ENCODE results near the gene ZC3HAV1L. TPM values are rescaled to one million over a fixed set of nuclear protein-coding genes. Genes with fewer than 3 reads are reported as not detected.
A peak's percentile ranks its signal among the peaks of the same experiment; 100 is the strongest.

ZC3HAV1L gene
- total RNA-seq, 1 donor from 2014 or later = 12.3 TPM

- peaks cover 9% of the 10 kb centered on the region for H3K36me3 Mint-ChIP-seq (ENCODE audit: low read depth, unreplicated experiment)
- H3K4me3 Mint-ChIP-seq (ENCODE audit: unreplicated experiment) = peak overlapping the region; percentile 83
- H3K27me3 Mint-ChIP-seq (ENCODE audit: low read depth, unreplicated experiment) = peaks cover 15% of the 10 kb centered on the region
- peaks cover 17% of the 10 kb centered on the region for H4K20me1 ChIP-seq (ENCODE audit: insufficient read depth, low read length)
- H3K9me3 ChIP-seq (ENCODE audit: insufficient read depth, low read depth, low read length) = no peaks in the 10 kb centered on the region
- H3K27me3 ChIP-seq (ENCODE audit: insufficient read depth, low read length) = no peaks in the 10 kb centered on the region
- H2AFZ ChIP-seq (ENCODE audit: low read depth, low read length) = peak overlapping the region; percentile 78
- H3K27ac ChIP-seq (ENCODE audit: low read depth, low read length) = peak overlapping the region; percentile 71
- peaks cover 7% of the 10 kb centered on the region for H3K36me3 ChIP-seq (ENCODE audit: insufficient read depth, low read length)
- H3K9ac ChIP-seq (ENCODE audit: low read length) = peak overlapping the region; percentile 86
- peaks cover 12% of the 10 kb centered on the region for H3K4me1 ChIP-seq (ENCODE audit: insufficient read depth, low read length)
- FAIRE-seq (no peak), DNase-seq (ENCODE audit: low read depth) (peak; percentile 28)
- H3K4me1 Mint-ChIP-seq (ENCODE audit: low read depth, unreplicated experiment) = no peaks in the 10 kb centered on the region
- H3K4me2 ChIP-seq (ENCODE audit: low read length) = peak overlapping the region; percentile 93
- H3K79me2 ChIP-seq (ENCODE audit: insufficient read depth, low read length) = peaks cover 33% of the 10 kb centered on the region
- H3K9me3 Mint-ChIP-seq (ENCODE audit: unreplicated experiment) = peaks cover 2% of the 10 kb centered on the region
- no peak overlapping the region for H3K27ac Mint-ChIP-seq (ENCODE audit: unreplicated experiment)
- peak overlapping the region; percentile 76 for H3K4me3 ChIP-seq (ENCODE audit: insufficient read depth, low read depth, low read length)
- TF ChIP-seq EZH2 (IDR thresholded peaks at IDR 0.05; ENCODE audit: insufficient read depth, low read length) (no peak), CTCF (IDR thresholded peaks at IDR 0.05; ENCODE audit: insufficient read depth, low read depth, low read length) (no peak)
Observed at GRCh38 chr7:139034855-139035585, 822 bp downstream of the ZC3HAV1L start.

- Histone ChIP-seq H3K4me2 (ENCODE audit: low read length) (peak overlapping the region; percentile 93), H3K27me3 (ENCODE audit: insufficient read depth, low read length) (no peaks in the 10 kb centered on the region), H3K27ac (ENCODE audit: low read depth, low read length) (no peak overlapping the region), H3K79me2 (ENCODE audit: insufficient read depth, low read length) (peaks cover 33% of the 10 kb centered on the region), H2AFZ (ENCODE audit: low read depth, low read length) (no peak overlapping the region), H3K36me3 (ENCODE audit: insufficient read depth, low read length) (peaks cover 13% of the 10 kb centered on the region), H4K20me1 (ENCODE audit: insufficient read depth, low read length) (peaks cover 20% of the 10 kb centered on the region), H3K9me3 (ENCODE audit: insufficient read depth, low read depth, low read length) (no peaks in the 10 kb centered on the region), H3K9ac (ENCODE audit: low read length) (peak overlapping the region; percentile 86), H3K4me3 (ENCODE audit: insufficient read depth, low read depth, low read length) (peak overlapping the region; percentile 76), H3K4me1 (ENCODE audit: insufficient read depth, low read length) (peaks cover 12% of the 10 kb centered on the region)
- H3K9me3 Mint-ChIP-seq (ENCODE audit: unreplicated experiment) = peaks cover 2% of the 10 kb centered on the region
- peaks cover 15% of the 10 kb centered on the region for H3K27me3 Mint-ChIP-seq (ENCODE audit: low read depth, unreplicated experiment)
- FAIRE-seq (no peak), DNase-seq (ENCODE audit: low read depth) (no peak)
- peaks cover 15% of the 10 kb centered on the region for H3K36me3 Mint-ChIP-seq (ENCODE audit: low read depth, unreplicated experiment)
- H3K4me3 Mint-ChIP-seq (ENCODE audit: unreplicated experiment) = peak overlapping the region; percentile 83
- no peaks in the 10 kb centered on the region for H3K4me1 Mint-ChIP-seq (ENCODE audit: low read depth, unreplicated experiment)
- H3K27ac Mint-ChIP-seq (ENCODE audit: unreplicated experiment) = no peak overlapping the region
- TF ChIP-seq CTCF (IDR thresholded peaks at IDR 0.05; ENCODE audit: insufficient read depth, low read depth, low read length) (no peak), EZH2 (IDR thresholded peaks at IDR 0.05; ENCODE audit: insufficient read depth, low read length) (no peak)
Observed at GRCh38 chr7:139034336-139034735, 1.5 kb downstream of the ZC3HAV1L start.
